ENCODE results near the gene SPATA31D1.

- no peak for TF ChIP-seq CTCF (IDR thresholded peaks at IDR 0.05)
- no peak for TF ChIP-seq ZFX (IDR thresholded peaks at IDR 0.05; ENCODE audit: borderline replicate concordance)
Measured at GRCh38 chr9:82021198-82021597, 32.6 kb downstream of the SPATA31D1 start.

Measured in 22Rv1 (cell line).